Caco-2 (cell line): ENCODE measurements around the gene ERN2. TPM values are rescaled to one million over a fixed set of nuclear protein-coding genes. Genes with fewer than 3 reads are reported as not detected.

Source experiments
- BruUV-seq: library from RNA; stranded (reverse); fragments of 400-500 nt; replicated peaks from 2 replicates; lab custom pipeline; 2021; lab: Mats Ljungman, UMichigan
- CTCF ChIA-PET: fragments of 300-600 bp; sonication (Branson Sonifier 250); formaldehyde crosslinking; loops from one replicate; lab custom pipeline; 2022; ENCODE audit warnings: antibody characterized with exemption; lab: Charles Lee
- POLR2A ChIA-PET: fragments of 300-600 bp; sonication (Branson Sonifier 250); formaldehyde crosslinking; loops from one replicate; lab custom pipeline; 2022; ENCODE audit warnings: antibody characterized with exemption; lab: Charles Lee
- DNase-seq, 2 experiments: peaks; one replicate each; pipeline versions ENCODE4 v3.0.0 to v3.0.0-alpha.2; 2020 to 2022
- H3K27me3 ChIP-seq: replicated peaks from 2 replicates; pipeline ENCODE4 v1.6.0; 2011; ENCODE audit warnings: low read length; ENCODE audit not compliant: control insufficient read depth, insufficient read depth
- H3K36me3 ChIP-seq: 2 replicates; pipeline ENCODE4 v1.5.1; 2011; ENCODE audit warnings: low read length; ENCODE audit not compliant: control insufficient read depth, insufficient read depth
- H3K4me1 ChIP-seq: fragments of 250-450 bp; sonication (Bioruptor Pico); 2 replicates; pipeline ENCODE4 v1.5.1; 2020; ENCODE audit warnings: mild to moderate bottlenecking
- H3K4me3 ChIP-seq: 2 replicates; pipeline ENCODE4 v1.5.1; 2011; ENCODE audit warnings: low read depth, mild to moderate bottlenecking, control low read depth, low read length
- H3K9me3 ChIP-seq: fragments of 250-450 bp; sonication (Bioruptor Pico); 2 replicates; pipeline ENCODE4 v1.5.1; 2020; ENCODE audit warnings: mild to moderate bottlenecking, moderate library complexity
- H3K27ac Mint-ChIP-seq: one replicate; pipeline ENCODE4 v1.8.0; 2022; ENCODE audit warnings: mixed read lengths; ENCODE audit not compliant: unreplicated experiment
- H3K27me3 Mint-ChIP-seq: one replicate; pipeline ENCODE4 v1.8.0; 2022; ENCODE audit warnings: mixed read lengths; ENCODE audit not compliant: insufficient read depth, unreplicated experiment
- H3K36me3 Mint-ChIP-seq: one replicate; pipeline ENCODE4 v1.8.0; 2022; ENCODE audit warnings: mild to moderate bottlenecking, mixed read lengths; ENCODE audit not compliant: insufficient read depth, unreplicated experiment
- H3K4me1 Mint-ChIP-seq: one replicate; pipeline ENCODE4 v1.8.0; 2022; ENCODE audit warnings: low read depth, mixed read lengths; ENCODE audit not compliant: unreplicated experiment
- H3K4me3 Mint-ChIP-seq: one replicate; pipeline ENCODE4 v1.8.0; 2022; ENCODE audit warnings: mild to moderate bottlenecking, moderate library complexity, mixed read lengths; ENCODE audit not compliant: unreplicated experiment
- H3K9me3 Mint-ChIP-seq: one replicate; pipeline ENCODE4 v1.8.0; 2022; ENCODE audit warnings: mixed read lengths; ENCODE audit not compliant: unreplicated experiment
- intact Hi-C: fragments of 100-400 bp; cut with micrococcal nuclease; formaldehyde crosslinking; loops from one replicate; pipeline ENCODE4 v1.10.0; 2022; ENCODE audit not compliant: unreplicated experiment
- total RNA-seq: library from RNA; stranded (reverse); gene quantifications from 2 replicates; pipeline ENCODE4 v1.2.3, GENCODE V29; 2022
- TF ChIP-seq, protein P1 (sequence below), 2 experiments: fragments of 200-600 bp in 1 of 2; IDR thresholded peaks; 1 replicate in 1 of 2; 2 replicates in 1 of 2; pipeline versions ENCODE4 v1.5.1 to v1.8.0; 2011 to 2022; ENCODE audit warnings: antibody characterized with exemption in 1 of 2, control low read depth in 1 of 2, inconsistent platforms in 1 of 2, low read depth in 1 of 2, low read length in 1 of 2, mild to moderate bottlenecking in 1 of 2, moderate library complexity in 1 of 2; ENCODE audit not compliant: insufficient read depth in 1 of 2, severe bottlenecking in 1 of 2, unreplicated experiment in 1 of 2

ERN2 gene
- total RNA-seq, 1 experiment from 2014 or later = not detected

- Mint-ChIP-seq H3K4me1 (no peaks in the 10 kb centered on the region), H3K27ac (no peak overlapping the region)
Observed at GRCh38 chr16:23748630-23749029, 35.6 kb upstream of the ERN2 start.

GRCh38 chr16:23745263-23745662 lies 32.2 kb upstream of the ERN2 start:
- no peak overlapping the region for H3K27ac Mint-ChIP-seq
- DNase-seq = no peak
- CTCF ChIA-PET = no interaction called here
- Histone ChIP-seq H3K27me3 (no peaks in the 10 kb centered on the region), H3K36me3 (no peaks in the 10 kb centered on the region), H3K9me3 (no peaks in the 10 kb centered on the region), H3K4me1 (no peaks in the 10 kb centered on the region), H3K4me3 (no peak overlapping the region)
- no peak overlapping the region for H3K4me3 Mint-ChIP-seq
- H3K36me3 Mint-ChIP-seq = no peaks in the 10 kb centered on the region
- peaks cover 10% of the 10 kb centered on the region for H3K27me3 Mint-ChIP-seq
- POLR2A ChIA-PET = no interaction called here
- BruUV-seq = no TSS peak
- intact Hi-C loops = no loop called here
- no peaks in the 10 kb centered on the region for H3K4me1 Mint-ChIP-seq
- TF ChIP-seq, protein P1, sequence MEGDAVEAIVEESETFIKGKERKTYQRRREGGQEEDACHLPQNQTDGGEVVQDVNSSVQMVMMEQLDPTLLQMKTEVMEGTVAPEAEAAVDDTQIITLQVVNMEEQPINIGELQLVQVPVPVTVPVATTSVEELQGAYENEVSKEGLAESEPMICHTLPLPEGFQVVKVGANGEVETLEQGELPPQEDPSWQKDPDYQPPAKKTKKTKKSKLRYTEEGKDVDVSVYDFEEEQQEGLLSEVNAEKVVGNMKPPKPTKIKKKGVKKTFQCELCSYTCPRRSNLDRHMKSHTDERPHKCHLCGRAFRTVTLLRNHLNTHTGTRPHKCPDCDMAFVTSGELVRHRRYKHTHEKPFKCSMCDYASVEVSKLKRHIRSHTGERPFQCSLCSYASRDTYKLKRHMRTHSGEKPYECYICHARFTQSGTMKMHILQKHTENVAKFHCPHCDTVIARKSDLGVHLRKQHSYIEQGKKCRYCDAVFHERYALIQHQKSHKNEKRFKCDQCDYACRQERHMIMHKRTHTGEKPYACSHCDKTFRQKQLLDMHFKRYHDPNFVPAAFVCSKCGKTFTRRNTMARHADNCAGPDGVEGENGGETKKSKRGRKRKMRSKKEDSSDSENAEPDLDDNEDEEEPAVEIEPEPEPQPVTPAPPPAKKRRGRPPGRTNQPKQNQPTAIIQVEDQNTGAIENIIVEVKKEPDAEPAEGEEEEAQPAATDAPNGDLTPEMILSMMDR (IDR thresholded peaks at IDR 0.05; ENCODE audit: insufficient read depth in 1 of 2, low read depth in 1 of 2, low read length in 1 of 2, severe bottlenecking in 1 of 2, unreplicated experiment in 1 of 2) = no peak
- no peaks in the 10 kb centered on the region for H3K9me3 Mint-ChIP-seq

More at GRCh38 chr16:23748630-23749029, 35.6 kb upstream of the ERN2 start:
- Histone ChIP-seq H3K9me3 (no peaks in the 10 kb centered on the region), H3K27me3 (no peaks in the 10 kb centered on the region), H3K36me3 (no peaks in the 10 kb centered on the region), H3K4me3 (no peak overlapping the region), H3K4me1 (no peaks in the 10 kb centered on the region)
- H3K27me3 Mint-ChIP-seq = peaks cover 7% of the 10 kb centered on the region
- ChIA-PET POLR2A (no interaction called here), CTCF (no interaction called here)
- intact Hi-C loops = no loop called here
- DNase-seq = no peak
- H3K36me3 Mint-ChIP-seq = no peaks in the 10 kb centered on the region
- TF ChIP-seq, protein P1 (IDR thresholded peaks at IDR 0.05; ENCODE audit: insufficient read depth in 1 of 2, low read depth in 1 of 2, low read length in 1 of 2, severe bottlenecking in 1 of 2, unreplicated experiment in 1 of 2) = no peak
- BruUV-seq = no TSS peak
- H3K4me3 Mint-ChIP-seq = no peak overlapping the region
- no peaks in the 10 kb centered on the region for H3K9me3 Mint-ChIP-seq

GRCh38 chr16:23742766-23743165 lies 29.7 kb upstream of the ERN2 start:
- BruUV-seq = no TSS peak
- no peaks in the 10 kb centered on the region for H3K4me1 Mint-ChIP-seq
- H3K4me1 ChIP-seq = no peaks in the 10 kb centered on the region
- H3K27ac Mint-ChIP-seq = no peak overlapping the region
- H3K27me3 Mint-ChIP-seq = peaks cover 10% of the 10 kb centered on the region
- H3K4me3 ChIP-seq = no peak overlapping the region
- intact Hi-C loops = no loop called here
- no peak overlapping the region for H3K4me3 Mint-ChIP-seq
- DNase-seq = no peak
- no peaks in the 10 kb centered on the region for H3K27me3 ChIP-seq
- TF ChIP-seq, protein P1 (IDR thresholded peaks at IDR 0.05; ENCODE audit: insufficient read depth in 1 of 2, low read depth in 1 of 2, low read length in 1 of 2, severe bottlenecking in 1 of 2, unreplicated experiment in 1 of 2) = no peak
- H3K36me3 Mint-ChIP-seq = no peaks in the 10 kb centered on the region
- H3K9me3 ChIP-seq = no peaks in the 10 kb centered on the region
- ChIA-PET POLR2A (no interaction called here), CTCF (no interaction called here)
- H3K9me3 Mint-ChIP-seq = no peaks in the 10 kb centered on the region
- H3K36me3 ChIP-seq = no peaks in the 10 kb centered on the region
